ENCODE measurements around the gene CLCA2. TPM values are rescaled to one million over a fixed set of nuclear protein-coding genes. Genes with fewer than 3 reads are reported as not detected.

The CLCA2 gene
- total and polyA plus RNA-seq, 8 donors = 0.06 to 0.12 TPM; not detected in 6

- FAIRE-seq (no peak), ATAC-seq (no peak), DNase-seq (no peak)
- no peak overlapping the region for H3K4me3 ChIP-seq
- intact Hi-C loops (cut with DNase I) = no loop called here
- H3K27me3 ChIP-seq = no peaks in the 10 kb centered on the region
- TF ChIP-seq, protein P1, sequence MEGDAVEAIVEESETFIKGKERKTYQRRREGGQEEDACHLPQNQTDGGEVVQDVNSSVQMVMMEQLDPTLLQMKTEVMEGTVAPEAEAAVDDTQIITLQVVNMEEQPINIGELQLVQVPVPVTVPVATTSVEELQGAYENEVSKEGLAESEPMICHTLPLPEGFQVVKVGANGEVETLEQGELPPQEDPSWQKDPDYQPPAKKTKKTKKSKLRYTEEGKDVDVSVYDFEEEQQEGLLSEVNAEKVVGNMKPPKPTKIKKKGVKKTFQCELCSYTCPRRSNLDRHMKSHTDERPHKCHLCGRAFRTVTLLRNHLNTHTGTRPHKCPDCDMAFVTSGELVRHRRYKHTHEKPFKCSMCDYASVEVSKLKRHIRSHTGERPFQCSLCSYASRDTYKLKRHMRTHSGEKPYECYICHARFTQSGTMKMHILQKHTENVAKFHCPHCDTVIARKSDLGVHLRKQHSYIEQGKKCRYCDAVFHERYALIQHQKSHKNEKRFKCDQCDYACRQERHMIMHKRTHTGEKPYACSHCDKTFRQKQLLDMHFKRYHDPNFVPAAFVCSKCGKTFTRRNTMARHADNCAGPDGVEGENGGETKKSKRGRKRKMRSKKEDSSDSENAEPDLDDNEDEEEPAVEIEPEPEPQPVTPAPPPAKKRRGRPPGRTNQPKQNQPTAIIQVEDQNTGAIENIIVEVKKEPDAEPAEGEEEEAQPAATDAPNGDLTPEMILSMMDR (IDR thresholded peaks at IDR 0.05) = no peak
- no peak overlapping the region for H3K27ac ChIP-seq
- 76 to 80% methylated on average over 4 of the region's 4 CpGs for WGBS, 2 donors
- H3K36me3 ChIP-seq = no peaks in the 10 kb centered on the region
- H3K4me1 ChIP-seq = no peaks in the 10 kb centered on the region
- no peaks in the 10 kb centered on the region for H3K9me3 ChIP-seq
Measured at GRCh38 chr1:86477682-86478081, 53.7 kb downstream of the CLCA2 start.

DNA sequence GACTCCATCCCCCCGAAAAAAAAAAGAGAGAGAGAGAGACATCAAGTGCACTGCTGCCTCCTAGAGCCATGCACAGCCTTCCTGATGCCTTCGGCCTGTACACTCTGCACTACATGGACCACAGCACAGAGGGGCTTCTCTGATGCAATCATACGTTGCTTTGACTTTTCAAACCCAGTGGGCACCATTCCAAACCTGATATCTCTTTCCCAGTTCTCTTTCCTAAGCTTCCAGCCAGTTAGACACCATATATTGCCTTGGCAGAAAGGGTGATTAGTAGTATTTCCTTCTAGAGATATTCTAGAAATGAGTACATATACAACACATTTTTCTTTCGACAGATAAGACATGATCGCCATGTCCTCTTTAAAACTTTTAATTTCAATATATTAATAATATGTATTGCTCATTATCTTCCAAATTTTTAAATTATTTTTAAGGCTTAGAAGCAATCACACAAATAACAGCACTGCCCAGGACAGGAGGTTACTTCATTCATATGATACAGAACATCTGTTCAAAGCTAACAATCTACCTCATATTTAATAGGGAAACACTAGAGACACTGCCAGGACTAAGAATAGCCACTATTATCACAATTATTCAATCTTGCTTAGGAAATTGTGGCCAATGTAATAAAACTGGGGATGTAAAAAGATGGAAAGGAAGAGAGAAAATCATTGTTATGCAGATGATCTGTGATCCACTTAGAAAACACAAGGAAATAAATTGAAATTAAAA, 54.6 kb downstream of the CLCA2 start:
- Histone ChIP-seq H3K27me3 (no peaks in the 10 kb centered on the region), H3K27ac (no peak overlapping the region), H3K4me1 (no peaks in the 10 kb centered on the region), H3K9me3 (no peaks in the 10 kb centered on the region), H3K36me3 (no peaks in the 10 kb centered on the region), H3K4me3 (no peak overlapping the region)
- DNase-seq (no peak), ATAC-seq (no peak), FAIRE-seq (no peak)
- intact Hi-C loops (cut with DNase I) = no loop called here
- WGBS, 2 donors = 66 to 68% methylated on average over 4 to 5 of the region's 5 CpGs
- TF ChIP-seq, protein P1 (IDR thresholded peaks at IDR 0.05) = no peak

DNA sequence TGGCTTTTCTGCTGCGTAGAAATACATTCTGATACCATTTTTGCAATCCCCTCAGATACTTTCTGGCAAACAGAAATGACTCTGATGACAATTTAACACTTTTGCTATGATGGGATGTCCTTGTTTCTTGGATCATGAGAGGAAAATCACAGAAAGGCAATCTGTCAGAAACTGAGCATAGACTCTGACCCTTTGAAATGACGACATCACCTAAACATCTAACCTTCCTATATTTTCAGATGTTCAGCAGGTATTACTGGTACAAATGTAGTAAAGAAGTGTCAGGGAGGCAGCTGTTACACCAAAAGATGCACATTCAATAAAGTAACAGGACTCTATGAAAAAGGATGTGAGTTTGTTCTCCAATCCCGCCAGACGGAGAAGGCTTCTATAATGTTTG, 58.0 kb downstream of the CLCA2 start:
- TF ChIP-seq, protein P1 (IDR thresholded peaks at IDR 0.05) = no peak
- ATAC-seq (no peak), FAIRE-seq (no peak), DNase-seq (no peak)
- H3K27me3 ChIP-seq = no peaks in the 10 kb centered on the region
- no peaks in the 10 kb centered on the region for H3K36me3 ChIP-seq
- H3K9me3 ChIP-seq = no peaks in the 10 kb centered on the region
- intact Hi-C loops (cut with DNase I) = no loop called here
- H3K27ac ChIP-seq = no peak overlapping the region
- WGBS, 2 donors = 57 to 60% methylated on average over 4 of the region's 4 CpGs
- no peaks in the 10 kb centered on the region for H3K4me1 ChIP-seq
- H3K4me3 ChIP-seq = no peak overlapping the region

- no peaks in the 10 kb centered on the region for H3K9me3 ChIP-seq
- H3K36me3 ChIP-seq = no peaks in the 10 kb centered on the region
- ATAC-seq (peak in 2 of 4 donors; percentile 39 to 75), FAIRE-seq (no peak), DNase-seq (no peak)
- H3K27ac ChIP-seq = no peak overlapping the region
- WGBS, 2 donors = 65 to 86% methylated on average over 4 of the region's 4 CpGs
- intact Hi-C loops (cut with DNase I) = no loop called here
- H3K4me1 ChIP-seq = no peaks in the 10 kb centered on the region
- H3K27me3 ChIP-seq = no peaks in the 10 kb centered on the region
- TF ChIP-seq, protein P1 (IDR thresholded peaks at IDR 0.05) = no peak
- no peak overlapping the region for H3K4me3 ChIP-seq
Measured at GRCh38 chr1:86487131-86487810, 63.3 kb downstream of the CLCA2 start.

DNA sequence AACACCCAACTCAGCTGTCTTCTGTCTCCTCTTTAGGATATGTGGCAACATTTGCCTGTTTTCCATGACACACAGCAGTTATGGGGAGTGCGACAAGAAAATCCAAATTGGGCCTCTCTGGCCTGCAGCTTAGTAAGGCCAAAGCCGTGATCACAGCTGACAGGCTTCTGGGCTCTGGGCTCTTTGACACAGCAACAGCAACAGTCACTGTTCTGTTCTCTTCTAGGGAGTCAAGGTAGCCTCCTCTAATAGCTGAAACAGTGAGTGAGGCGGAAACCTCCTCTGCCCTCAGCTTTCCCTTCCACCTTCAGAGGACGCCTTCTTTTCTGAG, 63.8 kb downstream of the CLCA2 start:
- DNase-seq (no peak), ATAC-seq (peak in 1 of 4 donors; percentile 8), FAIRE-seq (no peak)
- H3K27me3 ChIP-seq = no peaks in the 10 kb centered on the region
- no peaks in the 10 kb centered on the region for H3K36me3 ChIP-seq
- no peak overlapping the region for H3K4me3 ChIP-seq
- no peaks in the 10 kb centered on the region for H3K9me3 ChIP-seq
- intact Hi-C loops (cut with DNase I) = no loop called here
- 87 to 93% methylated on average over 4 of the region's 4 CpGs for WGBS, 2 donors
- H3K27ac ChIP-seq = no peak overlapping the region
- no peaks in the 10 kb centered on the region for H3K4me1 ChIP-seq
- TF ChIP-seq, protein P1 (IDR thresholded peaks at IDR 0.05) = no peak

Measured in pancreas (tissue), 10 donors.